ENCODE results near the gene POU2F3.

POU2F3 gene

DNA sequence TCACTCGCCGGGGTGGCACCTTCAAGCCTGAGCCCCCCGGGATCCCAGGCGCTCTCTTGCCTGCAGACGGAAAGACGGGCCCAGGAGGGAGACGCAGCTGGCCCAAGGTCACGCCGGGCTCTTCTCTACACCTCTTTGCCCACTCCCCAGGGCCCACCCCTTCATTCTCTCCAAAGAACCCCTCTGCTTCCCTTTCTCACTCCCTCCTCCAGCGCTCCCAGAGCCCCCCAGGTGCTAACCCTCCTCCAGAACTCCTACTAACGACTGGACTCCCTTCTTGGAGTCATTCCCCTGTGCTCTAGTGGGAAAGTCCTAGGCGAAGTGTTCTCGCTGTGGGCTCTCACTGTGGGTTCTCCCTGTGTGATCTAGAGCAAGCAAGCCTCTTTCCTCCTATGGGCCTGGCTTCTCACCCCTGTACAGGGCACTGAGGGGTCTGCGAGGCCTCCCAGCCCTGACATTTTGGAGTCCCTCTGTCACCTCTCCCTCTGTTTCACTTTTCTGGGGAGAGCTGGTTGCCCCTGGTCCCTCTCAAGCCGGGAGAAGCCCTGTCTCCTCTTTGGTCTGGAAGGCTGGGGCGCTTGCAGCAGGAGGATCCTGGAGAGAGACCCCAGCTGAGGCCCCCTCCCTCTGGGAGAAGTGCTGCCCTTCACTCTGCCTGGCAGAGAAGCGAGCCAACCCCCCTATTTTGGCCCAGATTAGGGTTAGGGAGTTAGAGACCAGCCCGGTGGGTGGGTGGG is 28.2 kb upstream of the POU2F3 start:
- DNase-seq = no peak

DNA sequence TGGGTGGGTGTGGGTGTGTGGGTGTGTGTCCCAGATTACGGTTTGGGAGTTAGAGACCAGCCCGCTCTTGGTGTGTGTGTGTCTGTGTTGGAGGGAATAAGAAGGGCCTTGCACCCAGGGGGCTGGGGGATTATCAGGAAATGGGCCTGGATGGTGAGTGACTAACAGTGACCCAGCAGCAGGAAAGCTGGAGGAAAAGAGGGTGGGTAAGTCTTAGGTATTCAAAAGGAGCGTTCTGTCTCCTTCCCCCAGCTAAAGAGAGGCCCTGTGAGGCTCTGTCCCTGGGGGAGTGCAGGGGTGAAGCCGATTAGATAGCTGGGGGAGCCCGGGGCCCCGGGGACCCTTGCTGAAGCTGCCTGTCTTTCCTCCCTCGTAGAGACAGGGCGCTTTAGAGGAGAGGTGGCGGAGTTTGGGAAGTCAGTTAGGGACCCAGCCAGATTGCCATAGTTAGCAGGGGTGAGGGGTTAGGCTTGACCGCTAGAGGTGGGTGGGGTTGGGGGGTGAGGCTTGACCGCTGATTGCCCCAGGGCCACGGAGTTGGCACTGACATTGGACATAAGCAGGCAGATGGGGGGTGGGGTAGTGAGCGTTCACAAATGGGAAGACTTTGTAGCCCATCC is 27.6 kb upstream of the POU2F3 start:
- no peak for DNase-seq

DNA sequence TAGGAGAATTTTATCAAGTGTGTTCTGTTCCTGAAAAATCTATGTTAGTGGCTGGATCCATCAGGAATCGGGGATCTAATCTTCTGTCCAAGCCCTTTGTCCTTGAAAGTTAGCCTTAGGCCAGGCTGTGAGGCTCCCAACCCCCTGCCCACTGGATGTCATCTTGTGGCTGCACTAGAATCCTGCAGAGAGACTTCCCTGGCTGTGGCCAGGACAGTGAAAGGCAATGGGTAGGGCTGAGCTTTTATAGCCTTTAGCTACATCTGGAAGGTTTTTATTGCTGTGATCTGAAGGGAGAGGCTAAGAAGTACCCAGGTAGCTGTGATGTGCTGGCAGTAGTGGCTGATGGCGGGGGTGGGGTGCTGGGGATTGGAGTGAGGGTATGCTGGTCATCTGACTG is 27.0 kb upstream of the POU2F3 start:
- no peak for DNase-seq

DNA sequence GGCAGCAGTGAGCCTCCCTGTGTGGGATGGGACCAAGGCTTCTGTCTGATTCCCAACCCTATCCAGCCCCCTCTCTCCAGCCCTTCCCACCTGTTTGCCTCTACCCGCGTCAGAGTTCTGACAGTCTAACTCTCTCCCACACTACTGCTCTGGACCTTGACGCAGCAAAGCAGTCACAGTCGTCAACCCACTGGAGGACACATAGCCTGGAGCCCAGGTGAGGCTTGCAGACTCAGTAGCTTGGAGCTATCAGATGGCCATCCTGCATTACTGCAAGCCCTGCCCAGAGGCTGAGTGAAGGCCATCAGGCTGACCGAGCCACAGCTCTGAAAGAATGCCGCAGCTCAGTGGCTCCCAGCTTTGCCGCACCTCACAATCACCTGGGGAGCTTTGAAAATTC is 25.4 kb upstream of the POU2F3 start:
- DNase-seq = no peak

DNA sequence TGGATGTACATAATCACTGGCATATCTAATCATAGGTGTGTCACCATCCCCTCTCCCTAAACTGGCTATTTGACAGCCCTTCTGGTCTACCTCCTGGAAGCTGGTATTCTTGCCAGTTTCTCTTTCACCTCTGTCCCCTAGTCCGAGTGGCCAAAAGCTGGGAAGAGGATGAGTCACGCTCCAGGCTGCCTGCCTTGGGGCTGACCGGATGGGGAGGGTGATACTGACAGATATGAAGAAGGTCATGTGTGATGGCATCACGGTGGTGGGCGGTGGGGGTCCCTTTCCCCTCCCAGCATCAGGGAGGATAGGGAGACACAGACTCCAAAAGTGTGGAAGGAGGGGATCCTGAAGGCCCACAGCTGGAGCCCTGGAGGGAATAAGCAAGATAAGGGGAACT is 24.3 kb upstream of the POU2F3 start:
- no peak for DNase-seq

DNA sequence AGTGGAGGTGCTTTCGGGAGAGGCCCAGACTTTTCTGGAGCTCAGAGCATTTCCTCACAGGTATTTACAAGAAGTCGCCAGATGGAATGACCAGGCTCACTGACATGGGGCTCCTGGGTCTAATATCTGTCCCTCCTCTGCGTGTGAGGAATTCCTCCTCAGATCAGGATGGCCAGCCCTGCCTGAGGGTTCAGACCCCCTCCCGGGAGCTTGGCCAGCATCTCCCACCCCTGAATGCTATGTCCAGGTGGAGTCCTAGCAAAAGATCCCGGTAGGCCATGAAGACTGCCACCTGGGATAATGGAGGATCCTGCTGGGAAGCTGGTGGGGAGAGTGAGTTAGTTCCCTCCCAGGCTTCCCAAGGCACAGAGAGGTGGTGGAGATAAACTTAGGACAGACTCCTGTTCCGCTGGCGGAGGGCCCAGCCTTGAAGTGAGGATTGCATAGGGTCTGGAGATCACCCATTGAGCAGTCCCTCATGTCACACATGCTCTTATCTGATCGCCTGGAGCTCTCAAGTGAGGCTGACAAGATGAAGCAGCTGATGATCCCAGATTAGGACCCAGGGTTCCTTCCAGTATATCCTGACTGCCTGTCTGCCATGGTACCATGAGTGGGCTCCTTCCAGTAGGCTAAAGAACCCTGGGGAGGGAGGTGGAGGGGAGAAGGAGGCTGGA is 23.4 kb upstream of the POU2F3 start:
- no peak for DNase-seq

DNA sequence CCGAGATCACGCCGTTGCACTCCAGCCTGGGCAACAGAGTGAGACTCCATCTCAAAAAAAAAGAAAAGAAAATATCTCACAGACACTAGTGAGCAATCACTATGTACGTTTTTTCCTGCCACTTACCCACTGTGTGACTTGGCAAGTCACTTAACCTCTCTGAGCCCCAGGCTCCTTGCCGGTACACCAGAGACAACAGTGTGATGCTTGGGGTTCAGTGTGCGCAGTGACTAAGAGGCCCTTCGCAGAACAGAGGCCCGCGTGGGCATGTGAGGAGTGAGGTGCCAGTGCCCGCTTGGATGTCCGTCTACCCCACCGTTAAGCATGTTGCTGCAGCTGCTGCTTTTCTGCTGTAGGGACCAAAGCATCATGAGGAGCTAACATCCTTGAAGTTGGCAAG is 22.4 kb upstream of the POU2F3 start:
- no peak for DNase-seq

DNA sequence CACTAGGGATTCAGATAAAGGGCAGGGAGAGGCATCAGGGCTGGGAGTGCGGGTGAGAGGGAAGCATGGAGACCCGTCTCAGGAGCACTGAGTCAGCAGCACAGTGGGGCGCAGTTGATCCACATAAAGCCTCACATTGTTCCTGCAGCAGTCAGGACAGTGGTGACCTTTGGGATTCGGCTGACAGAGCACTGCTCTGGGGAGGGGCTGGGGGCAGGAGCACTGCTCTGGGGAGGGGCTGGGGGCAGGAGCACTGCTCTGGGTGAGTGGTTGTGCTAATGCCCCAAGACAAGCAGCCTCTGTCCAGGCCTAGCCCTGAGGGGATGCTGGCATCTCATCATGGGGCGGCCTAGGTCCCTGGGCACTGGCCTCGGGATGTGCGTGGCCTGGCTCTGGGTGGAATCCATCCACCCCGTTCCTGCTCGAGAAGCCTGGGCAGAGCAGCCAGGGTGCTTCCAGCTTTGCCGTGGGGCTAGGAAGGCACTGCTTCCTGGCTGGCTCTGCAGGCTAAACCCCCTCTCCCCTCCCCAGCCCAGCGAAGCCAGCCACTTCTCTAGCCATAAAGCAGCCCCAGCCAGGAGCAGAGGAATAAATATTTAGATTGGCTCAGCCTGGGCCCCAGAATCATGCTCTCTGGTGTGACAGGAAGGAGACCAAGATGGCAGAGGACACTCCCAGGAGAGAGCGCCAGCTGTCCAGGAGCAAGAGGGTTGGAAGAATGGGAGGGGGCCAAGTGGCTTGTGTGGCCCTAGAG is 21.8 kb upstream of the POU2F3 start:
- DNase-seq = peak; percentile 47

DNA sequence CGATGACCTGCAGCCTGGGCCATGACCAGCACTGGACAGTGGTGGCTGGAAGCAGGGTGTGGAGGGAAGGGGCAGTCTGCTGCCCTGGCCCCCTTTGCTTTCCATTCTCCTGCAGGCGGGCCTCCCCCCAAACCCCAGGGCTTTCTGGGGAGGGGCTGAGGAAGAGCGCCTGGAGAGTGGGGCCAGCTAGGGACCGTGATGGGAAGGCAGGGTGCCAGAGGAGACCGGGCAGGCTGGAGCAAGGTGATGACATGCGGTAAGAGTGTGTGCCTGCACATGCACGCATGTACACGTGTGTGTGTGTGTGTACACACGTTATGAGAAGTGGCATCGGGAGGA is 21.3 kb upstream of the POU2F3 start:
- no peak for DNase-seq

DNA sequence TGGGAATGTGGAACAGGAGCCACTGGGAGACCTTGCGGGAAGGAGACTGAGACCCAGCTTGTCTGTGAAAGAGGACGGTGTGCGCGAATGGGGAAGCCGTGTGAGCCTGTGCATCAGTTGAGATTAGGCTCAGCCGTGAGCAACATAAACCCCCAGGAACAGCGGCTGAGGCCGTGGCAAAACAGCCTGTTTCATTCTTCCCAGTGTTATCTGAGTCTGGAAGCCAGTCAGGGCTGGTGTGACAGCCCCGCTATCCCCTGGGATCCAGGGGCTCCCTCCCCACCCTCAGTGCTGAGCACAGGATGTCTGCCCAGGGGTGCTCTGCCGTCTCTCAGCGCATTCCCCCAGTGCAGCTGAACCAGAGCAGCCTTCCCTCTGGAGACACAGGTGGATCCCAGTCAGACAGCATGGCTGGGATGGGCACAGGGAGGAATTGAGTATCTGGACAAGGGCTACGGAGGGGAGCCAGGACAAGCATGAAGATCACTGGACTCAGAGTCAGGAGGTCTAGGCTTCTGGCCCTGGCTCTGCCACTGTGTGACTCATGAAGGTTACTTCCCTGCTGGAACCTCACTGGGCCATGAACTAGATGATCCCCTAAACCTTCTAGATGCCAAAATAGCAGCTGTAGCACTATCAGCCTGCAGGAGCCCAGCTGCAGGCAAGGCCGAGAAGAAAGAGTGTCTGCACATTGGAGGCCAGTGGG is 20.6 kb upstream of the POU2F3 start:
- no peak for DNase-seq

DNA sequence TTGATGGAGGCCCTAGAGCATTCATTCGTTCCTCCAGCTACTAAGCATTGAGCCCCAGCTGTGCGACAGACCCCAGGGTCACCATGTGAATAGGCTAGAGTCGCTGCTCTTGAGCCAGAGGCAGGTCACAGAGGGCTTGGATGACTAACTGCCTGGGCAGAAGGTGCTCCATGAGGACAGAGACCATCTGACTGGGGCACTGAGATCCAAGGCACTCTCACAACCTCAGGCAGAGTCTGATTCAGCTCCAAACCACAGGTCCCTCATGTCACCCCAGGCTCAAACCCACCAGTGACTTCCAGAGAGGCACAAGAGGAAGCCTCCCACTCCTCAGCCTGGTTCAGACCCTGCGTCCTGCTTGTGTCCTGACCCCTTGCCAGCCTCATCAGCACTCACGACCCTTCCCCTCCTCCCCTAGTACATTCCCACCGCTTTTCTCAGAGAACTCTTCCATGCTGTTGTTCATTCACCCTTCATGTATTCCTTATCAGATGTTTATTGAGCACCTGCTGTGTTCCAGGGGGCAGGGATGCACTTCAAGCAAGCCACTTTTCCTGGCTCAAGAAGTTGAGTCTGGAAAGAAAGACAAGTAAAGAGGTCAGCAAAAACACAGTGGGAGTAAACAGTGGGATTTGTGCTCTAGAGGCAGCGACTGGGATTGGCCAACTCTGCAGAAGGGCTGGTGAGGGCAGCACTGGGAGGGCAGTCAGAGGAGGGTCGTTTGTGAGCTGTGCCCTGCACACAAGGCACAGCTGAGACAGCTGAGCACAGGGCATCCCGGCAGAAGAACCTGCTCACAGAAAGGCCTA is 19.8 kb upstream of the POU2F3 start:
- DNase-seq = no peak

DNA sequence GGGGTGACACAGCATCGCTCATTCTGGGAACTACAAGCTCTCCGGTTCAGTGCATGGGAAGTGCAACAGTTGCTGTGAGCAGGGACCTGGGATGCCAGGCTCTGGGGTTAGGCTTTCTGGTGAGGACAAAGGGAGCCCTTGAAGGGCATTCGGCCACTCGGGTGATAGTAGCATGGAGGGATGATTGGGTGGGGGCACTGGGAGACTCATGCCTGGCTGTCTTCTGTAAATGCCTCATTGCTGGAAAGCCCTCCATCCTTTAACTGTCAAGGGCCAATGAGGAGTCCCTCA is 19.2 kb upstream of the POU2F3 start:
- no peak for DNase-seq

DNA sequence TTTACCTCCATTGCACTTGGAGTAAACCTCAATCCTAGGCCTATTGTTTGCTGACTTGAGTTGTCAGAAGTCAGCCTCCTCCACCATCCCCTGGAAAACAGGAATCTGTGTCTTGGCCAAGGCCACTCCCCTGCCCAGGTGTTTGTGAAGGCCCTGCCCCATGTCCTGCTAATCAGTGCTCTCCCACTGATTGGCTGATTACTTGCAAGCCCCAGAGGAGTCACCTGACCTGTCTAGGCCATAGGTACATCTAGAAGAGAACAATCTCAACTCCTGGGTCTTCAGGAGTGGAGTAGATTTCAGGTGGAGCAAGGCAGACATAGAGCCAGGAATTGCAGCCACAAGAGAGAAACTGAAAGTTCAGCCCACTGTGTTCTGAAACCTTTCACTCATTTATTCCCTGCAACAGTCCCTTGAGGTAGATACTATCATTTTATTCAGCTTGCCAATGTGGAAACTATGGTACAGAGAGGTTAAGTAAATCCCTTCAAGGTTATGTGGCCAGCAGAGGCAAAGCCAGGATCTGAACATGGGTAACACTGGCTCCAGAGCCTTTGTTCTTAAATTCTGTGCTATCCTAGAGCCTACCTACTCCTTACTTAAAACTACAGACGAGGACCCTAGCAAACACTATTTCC is 18.7 kb upstream of the POU2F3 start:
- DNase-seq = no peak

DNA sequence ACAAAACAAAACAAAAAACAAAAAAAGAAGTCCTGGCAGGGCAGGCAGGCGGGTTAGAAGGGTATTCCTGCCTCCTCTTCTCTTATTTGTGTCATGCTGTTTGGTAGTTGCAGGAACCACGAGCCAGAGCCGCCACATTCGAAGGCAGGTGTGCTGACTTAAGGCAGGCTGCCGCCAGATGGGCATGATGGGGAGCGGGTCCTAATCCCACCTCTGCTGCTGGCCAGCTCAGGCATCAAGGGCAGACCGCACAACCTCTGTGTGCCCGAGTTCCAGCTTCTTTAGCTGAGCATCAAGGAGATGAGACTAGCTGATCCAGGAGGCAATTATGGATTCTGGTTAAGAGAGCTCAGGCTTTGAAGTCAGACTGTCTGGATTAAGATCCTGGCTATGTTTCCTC is 17.0 kb upstream of the POU2F3 start:
- DNase-seq = no peak

DNA sequence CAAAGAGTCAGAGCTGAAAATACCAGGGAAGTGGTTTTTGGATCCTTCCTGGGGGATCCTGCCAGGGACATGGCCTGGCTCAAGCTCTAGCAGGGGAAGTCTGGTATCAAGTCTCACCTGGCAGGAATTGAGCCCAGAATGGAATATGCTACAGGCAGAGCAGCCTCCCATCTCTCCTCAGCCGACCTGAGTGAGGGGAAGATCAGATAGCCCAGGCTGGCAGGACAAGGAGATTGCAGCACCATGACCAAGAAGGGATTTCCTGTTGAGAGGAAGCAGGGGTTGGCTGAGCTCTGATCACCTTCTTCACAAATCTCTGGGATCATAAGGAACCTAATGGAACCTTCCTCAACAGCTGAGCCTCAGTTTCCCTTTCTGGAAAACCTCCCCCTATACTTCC is 16.1 kb upstream of the POU2F3 start:
- DNase-seq = no peak

DNA sequence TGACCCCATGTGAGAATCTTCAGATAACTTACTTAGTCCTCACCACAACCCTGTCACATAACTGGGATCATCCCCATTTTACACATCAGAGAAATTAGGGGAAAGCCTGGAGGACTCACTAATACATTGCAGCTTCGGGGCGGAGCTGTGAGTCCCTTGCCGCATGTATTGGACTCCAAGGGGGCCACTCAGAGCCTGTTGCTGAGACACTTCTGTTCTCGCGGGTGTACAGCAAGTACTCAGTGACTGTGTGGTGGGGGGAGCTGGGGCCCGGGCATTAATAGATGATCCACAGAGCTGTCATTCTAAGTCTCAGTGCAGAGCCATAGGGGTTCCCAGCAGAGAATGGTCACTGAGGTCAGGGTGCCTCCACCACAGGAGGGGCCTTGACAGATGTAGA is 15.6 kb upstream of the POU2F3 start:
- no peak for DNase-seq

DNA sequence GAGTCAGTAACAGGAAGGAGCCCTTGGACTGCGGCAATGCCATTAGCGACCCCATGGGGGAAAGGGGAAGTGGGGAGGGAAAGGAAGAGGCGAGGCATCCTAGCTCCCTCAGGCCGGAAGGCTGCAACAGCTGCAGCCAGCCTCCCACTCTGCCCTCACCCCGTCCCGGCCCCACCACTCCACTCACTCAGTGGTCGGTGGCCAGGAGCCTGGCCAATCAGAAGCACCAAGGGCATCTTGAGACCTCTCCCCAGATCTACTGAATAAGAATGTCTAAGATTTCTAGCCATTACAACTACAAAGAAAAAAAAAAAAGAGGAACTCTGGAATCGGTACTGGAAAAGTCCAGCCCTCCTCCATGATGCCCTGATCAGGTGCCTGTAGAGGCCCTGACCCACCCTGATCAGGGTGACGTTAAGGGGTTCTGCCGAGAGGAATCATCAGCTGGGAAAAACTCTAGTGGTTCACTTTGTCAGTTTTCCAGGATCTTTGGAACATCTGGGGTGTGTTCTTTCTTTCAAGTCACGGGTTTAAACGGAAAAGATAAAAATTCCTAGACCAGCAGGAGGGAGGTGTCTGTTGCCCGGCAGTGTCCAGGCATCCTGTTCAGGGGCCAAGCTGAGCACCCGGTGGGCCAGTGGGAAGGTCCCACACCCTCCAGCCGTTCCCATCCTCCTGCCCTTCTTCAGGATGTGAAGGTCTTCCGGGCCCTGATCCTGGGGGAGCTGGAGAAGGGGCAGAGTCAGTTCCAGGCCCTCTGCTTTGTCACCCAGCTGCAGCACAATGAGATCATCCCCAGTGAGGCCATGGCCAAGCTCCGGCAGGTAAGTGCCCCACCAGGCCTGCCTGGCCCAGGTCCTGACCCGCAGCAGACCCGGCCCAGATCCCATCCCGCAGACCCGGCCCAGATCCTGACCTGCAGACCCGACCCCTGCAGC is 14.7 kb upstream of the POU2F3 start:
- DNase-seq = no peak

DNA sequence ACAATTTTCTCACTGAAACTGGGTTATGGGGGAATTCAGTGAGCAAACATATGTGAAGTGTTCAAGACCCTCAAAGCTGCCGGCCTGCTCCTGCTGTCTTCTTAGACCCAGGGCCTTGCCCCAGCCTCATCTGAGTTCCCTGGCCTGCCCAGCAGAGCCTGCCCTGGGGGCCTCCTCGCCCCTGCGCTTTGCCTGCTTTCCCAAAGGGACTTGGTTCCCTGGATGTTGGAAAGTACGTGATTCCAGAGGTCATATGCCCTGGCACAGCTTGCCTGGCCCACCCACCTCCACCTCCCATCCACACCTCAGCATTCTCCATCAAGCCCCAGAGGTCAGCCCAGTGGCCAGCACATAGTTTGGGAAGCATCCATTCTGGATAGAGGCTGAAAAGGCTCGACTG is 13.7 kb upstream of the POU2F3 start:
- DNase-seq = no peak

DNA sequence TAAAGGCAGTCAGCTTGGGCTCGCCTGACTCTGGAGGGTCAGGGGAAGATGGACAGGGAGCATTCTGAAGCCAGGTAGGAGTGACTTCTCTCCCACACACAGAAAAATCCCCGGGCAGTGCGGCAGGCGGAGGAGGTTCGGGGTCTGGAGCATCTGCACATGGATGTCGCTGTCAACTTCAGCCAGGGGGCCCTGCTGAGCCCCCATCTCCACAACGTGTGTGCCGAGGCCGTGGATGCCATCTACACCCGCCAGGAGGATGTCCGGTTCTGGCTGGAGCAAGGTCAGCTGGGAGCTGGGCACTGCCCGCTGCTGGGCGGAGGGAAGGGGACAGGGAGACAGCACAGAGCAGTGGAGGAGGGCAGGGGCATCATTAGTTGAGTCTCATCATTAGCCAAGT is 13.2 kb upstream of the POU2F3 start:
- no peak for DNase-seq

DNA sequence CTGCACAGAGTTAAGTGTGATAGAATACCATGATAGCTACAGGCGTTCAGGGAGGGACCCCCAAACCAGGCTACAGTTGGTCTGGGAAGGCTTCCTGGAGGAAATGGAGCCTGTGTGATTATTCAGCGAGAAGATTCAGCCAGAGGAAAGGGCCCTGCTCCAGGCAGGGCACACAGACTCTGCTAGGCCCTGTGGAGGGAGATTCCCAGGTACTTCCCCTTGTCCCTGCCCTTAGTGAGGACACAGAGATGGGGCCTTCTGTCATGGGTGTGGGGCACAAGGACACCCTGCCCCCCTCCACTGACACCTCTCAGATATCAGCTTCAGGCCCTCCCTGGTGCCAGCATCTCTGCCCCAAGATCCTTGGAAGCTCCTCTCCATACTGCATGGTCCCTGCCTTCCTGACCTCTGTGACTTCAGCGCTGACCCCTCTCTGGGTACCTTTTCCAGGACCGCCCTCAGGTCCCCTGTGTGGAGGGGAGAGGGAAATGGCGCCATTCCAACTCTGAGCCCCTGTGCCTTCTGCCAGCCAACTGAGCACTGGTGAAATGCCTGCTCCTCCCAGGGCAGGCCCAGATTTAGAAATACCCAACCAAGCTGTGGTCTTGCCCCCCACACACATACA is 12.6 kb upstream of the POU2F3 start:
- no peak for DNase-seq

Data from NCI-H2029 treated with DMSO at 0.1 percent for 48 hours (cell line).